GM21367 (cell line): ENCODE measurements around the gene MXD4.
"Not testable (repeated sequence)": the region's sequence is repeated elsewhere in the genome, so short reads cannot be mapped to it uniquely, and the experiment has no call there.

ENCODE experiments used
- ATAC-seq: cut with Tn5 transposase; IDR thresholded peaks from one replicate; pipeline ENCODE4 v1.9.1; 2021; ENCODE audit not compliant: unreplicated experiment

MXD4 gene

DNA sequence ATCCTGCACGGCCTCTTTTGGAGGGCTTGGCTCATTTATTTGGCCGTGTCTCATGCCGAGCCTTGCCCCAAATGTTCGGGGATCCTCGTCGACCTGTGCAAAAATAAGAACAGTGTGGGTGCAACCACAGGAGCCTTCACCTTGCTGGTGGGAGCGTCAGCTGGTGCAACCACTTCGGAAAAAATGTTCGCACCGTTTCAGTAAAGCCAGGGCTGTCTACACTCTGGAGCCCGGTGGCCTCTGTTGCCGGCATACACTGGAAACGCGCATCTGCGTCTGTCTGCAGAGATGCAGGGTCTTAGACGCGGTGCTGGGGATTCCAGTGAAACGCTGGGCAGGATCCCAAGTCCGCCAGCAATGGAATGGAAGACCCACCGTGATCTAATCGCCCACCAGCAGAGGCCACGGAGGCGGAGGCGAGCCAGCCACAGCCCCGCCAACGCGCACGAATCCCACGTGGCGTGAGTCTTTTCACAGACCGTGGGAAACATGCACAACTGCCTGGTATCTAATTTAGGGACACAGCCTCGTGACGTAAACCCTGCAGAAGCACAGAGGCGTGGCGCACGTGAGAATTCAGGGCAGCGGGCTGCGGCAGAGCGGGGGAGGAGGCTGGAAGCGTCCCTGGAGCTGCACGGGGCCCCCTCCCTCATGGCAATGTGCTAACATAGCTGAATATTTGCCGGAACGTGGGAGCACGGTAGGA is 13.8 kb upstream of the MXD4 start:
- ATAC-seq = no peak

DNA sequence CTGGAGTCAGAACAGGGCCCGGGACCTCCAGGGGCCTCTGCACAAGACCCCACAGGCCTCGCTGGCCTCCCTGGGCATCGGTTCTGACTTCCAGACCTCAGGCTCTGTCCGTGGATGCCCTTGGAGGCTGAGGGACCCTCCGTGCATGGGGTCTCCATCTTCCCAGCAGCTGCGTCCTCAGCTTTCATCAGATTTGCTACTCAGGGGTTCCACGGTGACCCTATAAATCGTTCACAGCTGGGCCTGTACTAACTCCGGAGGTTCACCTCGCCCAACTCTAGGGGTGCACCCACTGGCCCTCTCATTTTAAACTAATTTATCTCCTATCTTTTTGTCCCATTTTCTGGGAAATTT is 13.1 kb upstream of the MXD4 start:
- ATAC-seq = not testable (repeated sequence)

DNA sequence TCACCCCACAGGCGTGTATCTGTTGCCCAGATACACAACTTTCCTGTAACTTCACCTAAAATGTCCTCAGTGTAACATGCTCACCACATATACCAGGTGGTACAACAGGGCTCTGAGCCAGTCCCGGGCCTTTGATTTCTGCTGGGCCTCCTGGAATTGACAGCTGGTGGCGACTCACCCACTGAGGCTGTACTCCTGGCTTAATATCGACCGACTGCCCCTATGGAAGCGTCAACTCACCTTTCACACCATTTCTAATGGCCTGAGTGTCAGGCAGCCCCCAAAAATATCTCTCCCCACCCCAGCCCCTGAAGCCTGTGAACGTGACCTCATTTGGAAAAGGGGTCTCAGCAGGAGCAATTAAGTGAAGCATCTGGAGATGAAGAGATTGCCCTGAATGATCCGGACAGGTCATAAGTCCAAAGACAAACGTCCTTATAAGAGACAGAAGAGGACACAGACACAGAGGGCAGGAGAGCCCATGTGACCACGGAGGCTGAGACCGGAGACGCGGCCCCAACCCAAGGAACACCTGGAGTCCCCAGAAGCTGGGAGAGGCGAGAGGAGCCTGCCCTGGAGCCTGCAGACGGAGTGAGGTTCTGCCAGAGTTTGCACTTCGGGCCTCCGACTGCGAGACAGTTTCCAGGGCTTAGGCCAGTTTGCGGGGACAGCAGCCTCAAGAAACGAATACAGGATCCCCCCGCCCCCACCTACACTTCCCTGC is 12.6 kb upstream of the MXD4 start:
- ATAC-seq = no peak

DNA sequence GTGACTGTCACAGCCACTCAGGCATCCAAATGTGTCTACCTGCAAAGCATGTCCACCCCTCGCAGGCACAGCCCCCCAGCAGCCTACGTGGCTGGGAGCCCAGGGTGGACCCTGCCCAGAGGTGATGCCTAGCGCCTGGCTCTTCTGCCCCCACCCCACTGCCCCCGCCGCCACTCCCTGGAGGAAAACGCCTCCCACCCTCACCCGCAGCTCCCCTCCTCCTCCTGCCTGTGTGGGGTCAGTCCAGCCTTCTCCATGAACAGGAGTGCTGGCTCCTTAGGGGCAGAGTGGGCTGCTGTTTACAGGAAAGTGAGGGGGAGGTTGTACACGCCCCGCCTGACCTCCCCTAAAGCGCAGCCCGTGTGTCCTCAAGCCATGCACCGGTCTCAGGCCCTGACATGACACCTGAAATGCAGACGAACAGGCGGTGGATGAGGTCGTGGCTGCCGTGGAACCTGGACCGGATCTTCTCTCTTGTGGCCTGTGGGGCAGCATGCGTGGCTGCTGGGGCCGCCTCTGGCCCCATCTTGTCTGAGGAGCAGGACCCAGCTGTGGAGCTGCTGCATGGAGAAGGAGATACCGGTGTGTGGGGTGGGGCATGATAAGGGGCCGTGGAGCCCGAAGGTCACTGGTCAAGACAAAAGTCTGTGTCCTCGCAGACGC is 11.9 kb upstream of the MXD4 start:
- ATAC-seq = no peak

DNA sequence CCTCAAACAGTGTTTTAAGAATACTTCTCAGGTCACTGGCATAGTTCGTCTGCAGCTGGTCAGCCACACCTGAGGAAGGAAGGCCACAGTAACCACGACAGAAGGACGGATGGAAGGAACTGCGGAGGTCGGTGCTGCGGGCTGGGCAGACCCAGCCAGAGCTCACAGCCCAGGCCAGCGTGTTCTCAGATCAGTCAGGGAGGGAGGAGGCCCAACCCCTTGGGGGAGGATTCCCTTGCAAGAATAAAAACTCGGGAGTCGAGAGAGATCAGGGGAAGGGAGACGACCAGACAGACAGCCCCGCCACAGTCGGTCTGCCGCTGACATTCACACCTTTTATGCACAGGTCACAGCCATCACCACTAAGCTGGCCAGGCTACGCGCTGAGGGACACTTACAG is 11.3 kb upstream of the MXD4 start:
- no peak for ATAC-seq

DNA sequence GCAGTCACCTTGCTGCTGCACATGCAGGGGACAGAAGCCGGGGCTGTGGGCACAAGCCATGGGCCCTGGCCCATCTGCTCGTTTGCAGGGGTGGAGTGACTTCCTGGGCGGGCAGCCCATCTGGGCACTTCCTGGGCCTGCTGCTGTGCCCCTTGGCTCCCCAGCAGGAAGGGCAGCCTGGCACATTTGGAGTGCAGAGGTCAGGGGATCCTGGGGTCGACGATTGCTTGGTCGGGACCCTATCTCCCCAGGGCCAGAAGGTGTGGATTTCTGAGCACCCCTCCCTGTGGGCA is 10.9 kb upstream of the MXD4 start:
- ATAC-seq = no peak

DNA sequence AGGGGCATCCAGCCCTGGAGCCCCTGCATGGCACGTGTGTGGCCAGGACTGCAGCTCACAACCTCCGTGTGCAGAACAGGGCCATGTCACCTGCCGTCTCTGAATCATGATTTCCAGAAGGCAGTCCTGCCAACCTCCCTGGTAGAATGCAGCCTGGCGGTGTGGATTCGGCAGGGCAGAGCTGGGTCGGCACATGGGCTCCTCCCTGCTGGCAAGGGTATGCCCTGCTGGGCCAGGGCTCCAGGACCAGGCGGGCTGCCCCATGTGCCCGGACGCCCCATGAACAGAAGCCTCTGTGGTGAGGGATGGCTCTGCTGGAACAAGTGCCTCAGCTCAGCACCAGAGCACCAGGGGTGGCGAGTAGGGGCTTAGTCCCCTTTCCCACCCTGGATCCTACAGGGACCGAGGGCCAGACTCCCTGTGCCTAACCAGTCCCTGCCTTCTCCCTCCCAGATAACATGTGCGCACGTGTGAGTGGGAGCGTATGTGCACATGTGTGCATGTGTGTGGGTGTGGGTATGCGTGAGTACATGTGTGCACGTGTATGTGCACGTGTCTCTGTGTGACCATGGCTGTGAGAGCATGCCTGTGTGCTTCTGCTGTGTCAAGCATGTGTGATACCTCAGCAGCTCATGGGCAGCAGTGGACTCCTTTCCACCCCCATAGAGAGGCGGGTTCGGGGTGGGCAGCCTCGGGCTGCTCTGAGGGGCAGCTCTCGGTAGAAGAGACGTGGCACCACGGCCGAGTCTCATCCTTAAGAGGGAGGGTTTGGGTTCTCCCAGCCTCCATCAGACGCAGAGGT is 10.3 kb upstream of the MXD4 start:
- ATAC-seq = no peak

DNA sequence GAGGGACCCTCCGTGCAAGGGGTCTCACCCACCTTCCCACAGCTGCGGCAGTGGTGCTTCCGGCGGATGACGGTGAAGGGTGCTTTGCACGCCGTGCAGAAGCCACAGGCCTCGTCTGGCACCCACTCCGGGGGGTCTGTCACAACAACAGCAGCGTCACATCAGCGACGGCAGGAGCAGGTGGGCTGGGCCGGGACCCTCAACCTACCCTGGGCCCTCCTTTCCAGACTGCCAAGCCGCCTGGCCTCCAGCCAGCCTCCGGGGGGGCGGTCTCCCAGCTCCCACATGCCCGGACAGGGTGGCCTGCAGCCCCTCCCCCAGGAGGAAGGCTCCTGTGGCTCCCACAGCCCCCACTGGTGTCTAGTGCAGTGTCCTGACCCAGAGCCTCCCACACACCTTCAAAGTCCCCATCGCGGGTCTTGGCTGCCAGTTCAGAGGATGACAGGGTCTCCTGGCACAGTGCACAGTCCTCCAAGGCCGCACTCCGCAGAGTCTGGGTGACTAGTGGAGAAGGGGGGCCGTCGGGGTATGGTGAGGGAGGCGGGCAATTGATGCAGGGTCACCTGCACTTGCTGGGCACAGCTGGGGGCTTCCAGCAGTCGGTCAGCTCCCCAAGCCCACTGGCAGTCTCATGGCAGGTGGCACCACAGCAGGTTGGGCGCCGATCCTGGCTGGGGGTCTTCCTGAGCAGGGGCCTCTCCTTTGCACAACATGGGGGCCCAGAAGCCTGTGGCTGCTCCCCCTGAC is 9.5 kb upstream of the MXD4 start:
- ATAC-seq = no peak

DNA sequence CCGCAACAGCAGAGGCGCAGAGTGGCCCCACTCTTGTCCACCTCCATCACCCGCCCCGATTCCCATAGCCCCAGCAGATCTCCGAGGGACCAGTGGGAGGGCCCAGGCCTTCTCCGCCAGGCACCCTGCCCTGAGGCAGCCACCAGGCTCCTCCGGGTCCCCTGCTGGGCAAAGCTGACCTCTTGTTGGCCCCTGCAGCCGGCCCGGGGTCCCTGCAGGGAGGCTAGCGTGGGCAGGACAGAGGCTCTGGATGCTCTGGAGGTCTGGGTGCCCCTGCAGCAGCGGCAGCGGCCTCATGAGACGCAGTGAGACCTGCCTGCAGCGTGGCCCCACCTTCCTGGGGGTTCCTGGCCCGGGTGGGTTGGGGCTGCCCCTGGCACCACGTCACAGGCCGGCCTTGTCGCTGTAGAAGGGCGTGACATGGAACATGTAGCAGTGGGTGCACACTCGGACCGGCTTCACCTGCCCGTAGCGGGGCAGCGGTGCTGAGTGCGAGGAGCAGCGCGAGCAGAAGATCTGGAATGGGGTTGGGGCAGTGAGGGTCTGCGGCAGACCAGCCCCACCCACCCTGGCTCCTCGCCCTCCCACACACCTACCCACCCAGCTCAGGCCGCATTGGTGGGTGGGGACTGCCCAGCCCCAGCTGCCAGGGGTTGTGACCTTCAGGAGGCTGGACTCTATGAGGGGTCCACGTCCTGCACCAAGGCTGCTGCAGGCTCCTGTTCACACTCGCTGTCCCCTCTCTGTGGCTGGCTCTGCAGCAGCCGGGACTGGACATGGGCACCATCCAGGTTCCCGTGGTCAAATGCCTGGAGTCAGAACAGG is 8.6 kb upstream of the MXD4 start:
- ATAC-seq = no peak

DNA sequence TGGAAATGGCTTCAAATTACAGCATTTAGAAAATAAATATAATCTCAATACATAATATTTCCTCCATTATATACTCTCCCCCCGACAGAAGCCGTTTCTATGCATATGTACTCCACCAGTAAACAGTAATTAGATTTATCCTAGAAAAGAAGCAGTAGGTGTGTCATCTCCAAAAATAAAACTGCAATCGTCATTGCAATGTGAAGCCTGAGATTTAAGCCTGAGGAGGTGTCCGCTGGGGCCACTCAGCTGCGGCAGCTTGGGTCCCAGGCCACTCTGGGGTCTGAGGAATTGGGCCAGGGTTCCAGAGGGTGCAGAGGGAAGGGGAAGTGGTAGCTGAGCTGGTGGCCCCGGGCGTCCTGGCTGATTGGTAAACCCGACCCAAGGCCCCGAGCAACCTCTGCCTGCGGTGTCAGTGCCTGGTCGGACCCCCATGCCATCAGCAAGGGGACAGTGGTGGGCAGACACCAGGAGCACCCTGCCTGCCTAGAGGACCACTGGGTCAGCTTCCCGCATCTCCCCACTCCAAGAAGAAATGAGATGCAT is 7.8 kb upstream of the MXD4 start:
- ATAC-seq = no peak

DNA sequence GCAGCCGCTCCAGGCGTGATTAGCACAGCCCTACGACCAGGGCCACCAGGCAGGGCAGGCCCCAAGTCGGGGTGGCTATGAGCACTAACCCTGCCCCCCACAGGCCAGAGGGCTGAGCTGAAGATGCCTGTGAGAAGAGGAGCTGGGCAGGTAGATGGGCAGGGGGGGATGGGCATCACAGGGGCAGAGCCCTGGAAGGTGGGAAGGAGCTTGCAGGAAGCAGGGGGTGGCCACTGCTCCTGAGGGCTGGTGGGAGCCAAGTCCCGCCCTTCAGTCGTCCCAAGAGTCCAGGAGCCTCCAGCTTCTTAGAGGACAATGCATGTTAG is 7.3 kb upstream of the MXD4 start:
- no peak for ATAC-seq

DNA sequence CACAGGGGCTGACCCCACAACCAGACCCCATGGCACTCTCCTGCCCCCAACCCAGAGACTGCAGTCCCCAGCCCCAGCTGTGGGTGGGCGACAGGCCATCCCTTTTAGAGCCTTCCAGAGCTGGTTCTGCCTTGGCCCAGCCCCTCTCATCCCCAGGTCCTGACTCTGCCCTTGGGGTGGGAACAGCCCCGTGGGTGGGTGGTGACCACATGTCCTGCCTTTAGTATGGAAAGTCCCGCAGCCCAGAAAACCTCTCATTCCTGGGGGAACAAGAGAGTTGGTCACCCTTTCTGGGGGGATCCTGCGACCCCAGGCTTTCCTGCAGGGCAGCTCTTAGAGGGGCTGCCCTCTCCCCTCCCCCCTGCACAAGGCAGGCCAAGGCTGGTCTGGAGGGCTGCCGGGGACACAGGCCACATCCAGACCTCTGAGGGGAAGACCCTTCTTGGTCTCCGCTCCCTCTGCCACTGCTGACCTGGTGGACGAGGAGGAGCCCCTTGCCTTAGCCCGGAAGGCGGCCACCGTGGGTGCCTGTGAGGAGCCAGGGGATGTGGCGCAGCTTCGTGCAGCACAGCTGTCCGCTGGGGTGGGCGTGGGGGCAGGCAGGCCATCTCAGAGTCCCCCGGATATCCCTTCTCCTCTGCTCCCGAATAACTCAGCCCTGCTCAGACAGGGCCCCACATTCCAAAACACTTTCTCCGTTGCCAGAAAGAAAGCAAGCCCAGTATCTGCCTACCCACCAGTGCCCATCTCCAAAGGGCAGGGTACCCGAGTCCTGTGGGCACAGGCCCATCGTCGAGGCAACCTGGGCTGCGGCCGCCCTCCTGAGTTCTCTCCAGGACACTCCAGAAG is 6.7 kb upstream of the MXD4 start:
- ATAC-seq = no peak

DNA sequence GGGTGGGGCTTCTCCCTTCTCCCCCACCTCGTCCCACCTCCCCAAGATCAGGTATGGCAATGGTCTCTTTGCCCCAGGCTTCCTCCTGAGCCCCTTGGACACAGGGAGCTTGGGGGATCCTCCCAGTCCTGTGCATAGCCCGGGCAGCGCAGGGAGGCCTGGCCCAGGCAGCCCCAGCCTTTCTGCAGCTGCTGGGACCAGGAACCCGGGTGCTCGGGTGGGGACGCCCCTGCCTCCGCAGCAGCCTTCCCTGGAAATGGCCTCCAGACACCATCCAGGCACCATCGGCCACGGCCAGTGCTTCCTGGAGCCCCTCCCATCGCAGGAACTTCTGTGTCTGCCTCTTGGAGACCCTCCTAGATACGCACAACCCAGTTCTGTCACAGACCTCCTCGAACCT is 5.9 kb upstream of the MXD4 start:
- ATAC-seq = no peak

DNA sequence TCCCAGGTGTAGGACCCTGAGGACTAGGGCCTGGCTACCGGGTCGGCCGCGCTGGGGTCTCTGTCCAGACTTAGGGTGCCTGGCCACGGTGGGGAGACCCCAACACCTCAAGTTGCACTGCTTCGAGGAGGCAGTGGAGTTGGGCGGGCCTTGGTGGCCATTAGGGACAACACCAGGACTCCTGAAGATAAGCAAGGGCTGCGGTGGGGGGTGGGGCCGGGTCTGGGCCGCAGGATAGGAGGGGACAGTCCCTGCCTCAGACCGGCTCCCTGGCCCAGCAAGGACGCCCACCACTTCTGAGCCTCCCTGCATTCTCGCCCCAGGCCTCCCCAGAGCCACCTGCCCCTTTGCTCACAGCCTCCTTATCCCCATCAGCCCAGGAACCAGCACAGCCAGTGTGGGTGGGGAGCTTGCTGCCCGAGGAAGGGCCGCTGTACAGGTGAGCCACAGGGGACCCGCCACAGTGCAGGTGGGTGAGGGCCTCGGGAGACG is 5.5 kb upstream of the MXD4 start:
- no peak for ATAC-seq

DNA sequence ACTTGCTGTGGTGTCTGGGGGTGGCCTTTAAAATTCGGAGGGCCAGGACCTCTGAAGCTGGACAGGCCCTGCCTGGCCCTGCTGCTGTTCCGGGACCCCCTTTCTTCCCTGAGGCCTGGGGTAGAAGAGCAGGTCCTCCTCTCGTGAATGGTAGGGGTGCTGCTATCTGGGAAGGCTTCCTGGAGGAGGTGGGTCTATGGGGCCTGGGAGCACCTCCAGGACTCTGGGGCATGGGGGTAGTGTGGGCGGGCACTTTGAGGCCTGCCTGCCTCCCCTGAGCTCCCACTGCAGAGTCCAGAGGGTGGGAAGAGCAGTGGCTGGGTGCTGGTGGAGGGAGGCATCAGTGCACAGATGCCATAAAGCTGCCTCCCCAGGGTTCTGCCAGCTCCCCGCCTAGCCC is 4.9 kb upstream of the MXD4 start:
- ATAC-seq = no peak

DNA sequence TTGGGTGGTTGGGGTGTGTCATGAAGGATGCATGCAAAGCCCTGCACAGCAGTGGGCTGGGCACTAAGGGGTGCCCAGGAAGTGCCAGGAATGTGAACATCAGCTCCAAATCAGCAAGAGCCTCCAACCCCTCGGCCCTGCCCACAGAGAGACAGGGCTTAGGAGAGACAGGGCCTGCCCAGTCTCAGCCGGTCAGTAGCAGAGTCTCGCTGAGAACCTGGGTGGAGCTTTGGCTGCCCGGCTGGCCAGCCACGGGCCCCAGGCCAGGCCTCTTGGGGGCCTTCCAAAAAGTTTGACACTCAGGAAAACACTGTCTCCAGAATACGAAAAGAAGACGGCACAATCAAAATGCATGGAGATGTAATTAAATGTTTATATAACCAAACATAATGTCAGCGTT is 4.3 kb upstream of the MXD4 start:
- ATAC-seq = no peak

DNA sequence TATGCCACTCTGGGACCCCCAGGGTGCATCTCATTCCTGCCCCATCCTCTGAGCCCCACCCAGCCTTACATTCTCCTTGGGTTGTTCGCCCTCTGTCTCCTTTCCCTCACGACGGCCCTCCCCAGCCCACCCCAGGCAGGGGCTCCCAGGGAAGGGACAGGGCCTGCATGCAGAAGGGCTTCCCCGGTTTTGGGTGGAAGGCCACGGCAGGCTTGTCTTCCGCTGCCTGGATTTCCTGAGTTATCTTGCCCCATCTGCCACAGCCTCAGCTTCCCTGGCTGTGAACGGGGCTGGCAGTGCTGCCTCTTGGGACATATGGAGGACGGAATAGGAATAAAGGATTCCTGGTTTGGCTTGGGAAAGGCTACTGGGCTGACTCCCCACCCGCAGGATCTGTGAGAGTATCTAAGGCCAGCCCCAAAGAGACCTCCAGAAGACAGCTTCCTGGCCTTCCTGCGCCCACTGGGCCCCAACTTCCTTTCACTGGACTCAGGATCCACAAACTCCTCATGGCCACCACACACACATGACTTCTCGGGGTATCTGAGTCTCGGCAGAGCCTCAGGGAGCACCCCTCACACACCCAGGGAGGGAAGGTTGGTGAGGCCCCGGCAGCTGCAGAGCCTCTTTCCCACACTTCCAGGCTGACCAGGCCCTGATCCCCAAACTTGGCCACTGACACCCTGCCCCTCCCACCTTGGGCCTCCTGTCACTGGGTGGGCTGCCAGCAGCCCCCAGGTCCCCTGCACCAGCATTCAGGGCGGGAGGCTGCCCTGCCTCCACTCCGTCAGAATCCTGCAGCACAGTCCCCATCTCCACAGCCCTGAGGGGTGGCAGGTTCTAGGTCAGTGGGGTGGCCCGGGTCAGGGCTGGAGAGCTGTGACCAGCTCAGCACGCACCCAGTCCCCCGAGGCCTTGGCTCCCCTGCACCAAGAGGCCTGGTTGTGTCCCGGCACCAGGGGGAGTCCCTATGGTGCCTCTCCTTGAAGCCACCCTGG is 3.5 kb upstream of the MXD4 start:
- no peak for ATAC-seq
